Common myeloid progenitor, CD34-positive (primary cell): ENCODE measurements around the gene PDE4D.

Experiments used
- CTCF ChIA-PET: fragments of 350-600 bp; sonication (Branson Sonifier 250); formaldehyde crosslinking; loops from one replicate; lab custom pipeline; 2021; ENCODE audit warnings: antibody characterized with exemption; lab: Charles Lee
- POLR2A ChIA-PET: fragments of 350-600 bp; sonication (Branson Sonifier 250); formaldehyde crosslinking; loops from one replicate; lab custom pipeline; 2021; ENCODE audit warnings: antibody characterized with exemption; lab: Charles Lee
- DNase-seq, 3 donors: peaks; one replicate each; pipeline versions ENCODE4 v3.0.0 to v3.0.0-alpha.2; 2013
- H3K27ac ChIP-seq, 2 experiments: 1 replicate in 1 of 2; 2 replicates in 1 of 2; pipeline ENCODE4 v1.7.0; 2013; ENCODE audit warnings: inconsistent platforms in 2 of 2, low read length in 2 of 2, mild to moderate bottlenecking in 2 of 2, low read depth in 1 of 2, moderate library complexity in 1 of 2; ENCODE audit not compliant: severe bottlenecking in 2 of 2, insufficient read depth in 1 of 2, poor library complexity in 1 of 2
- H3K27me3 ChIP-seq, 5 experiments: replicated peaks in 2 of 5; 1 replicate in 3 of 5; 2 replicates in 2 of 5; pipeline versions ENCODE4 v1.6.1 to v1.7.0; 2013; ENCODE audit warnings: low read length in 4 of 5, mild to moderate bottlenecking in 2 of 5, moderate library complexity in 2 of 5, inconsistent platforms in 1 of 5; ENCODE audit not compliant: insufficient read depth in 5 of 5, control insufficient read depth in 4 of 5
- H3K36me3 ChIP-seq, 4 experiments: 1 replicate in 2 of 4; 2 replicates in 2 of 4; pipeline versions ENCODE4 v1.6.1 to v1.7.0; 2013; ENCODE audit warnings: low read length in 3 of 4, control low read depth in 1 of 4, mild to moderate bottlenecking in 1 of 4; ENCODE audit not compliant: control insufficient read depth in 4 of 4, insufficient read depth in 4 of 4
- H3K4me1 ChIP-seq, 4 experiments: 1 replicate in 3 of 4; 2 replicates in 1 of 4; pipeline versions ENCODE4 v1.6.1 to v1.7.1; 2013; ENCODE audit warnings: low read length in 3 of 4, mild to moderate bottlenecking in 3 of 4, control low read depth in 1 of 4, inconsistent platforms in 1 of 4, moderate library complexity in 1 of 4; ENCODE audit not compliant: control insufficient read depth in 4 of 4, insufficient read depth in 4 of 4; ENCODE audit errors: control extremely low read depth in 1 of 4
- H3K4me3 ChIP-seq, 7 experiments: 1 replicate in 4 of 7; 2 replicates in 3 of 7; pipeline versions ENCODE4 v1.5.1 to v1.7.0; 2013; ENCODE audit warnings: mild to moderate bottlenecking in 7 of 7, low read length in 6 of 7, moderate library complexity in 6 of 7, inconsistent platforms in 2 of 7, low read depth in 2 of 7, control low read depth in 1 of 7; ENCODE audit not compliant: insufficient read depth in 4 of 7, control insufficient read depth in 1 of 7; ENCODE audit errors: extremely low read depth in 1 of 7
- H3K9me3 ChIP-seq, 5 experiments: 1 replicate in 4 of 5; 2 replicates in 1 of 5; pipeline versions ENCODE4 v1.6.1 to v1.7.1; 2013; ENCODE audit warnings: low read length in 4 of 5, mild to moderate bottlenecking in 2 of 5, inconsistent platforms in 1 of 5, low read depth in 1 of 5, moderate library complexity in 1 of 5; ENCODE audit not compliant: control insufficient read depth in 4 of 5, insufficient read depth in 2 of 5; ENCODE audit errors: control extremely low read depth in 1 of 5
- WGBS: methylation state at CpG from one replicate; pipeline ENCODE4 v1.1.5; 2013; ENCODE audit not compliant: insufficient coverage; 5-methylcytosine and 5-hydroxymethylcytosine counted together

The PDE4D gene

GRCh38 chr5:59021837-59022514 lies 871.5 kb downstream of the PDE4D start:
- WGBS, result 92% methylated on average over 7 of the region's 7 CpGs
- Histone ChIP-seq H3K9me3 (peaks cover 0 to 8% (median 2%) of the 10 kb centered on the region in 5 experiments), H3K4me1 (no peaks in the 10 kb centered on the region), H3K4me3 (no peak overlapping the region), H3K27ac (no peak overlapping the region), H3K36me3 (peaks cover 0 to 24% (median 14%) of the 10 kb centered on the region in 4 experiments), H3K27me3 (no peaks in the 10 kb centered on the region)
- no peak for DNase-seq
- ChIA-PET CTCF (interaction anchor here (0.6 to 1.1 kb wide), 4 partner anchors 15 to 153 kb away, joined by 3 to 4 read pairs (median 3); no protein-coding TSS in a partner anchor), POLR2A (no interaction called here)

- CTCF ChIA-PET, result interaction anchor here (0.6 to 0.9 kb wide), 3 partner anchors 17 to 154 kb away, joined by 3 to 4 read pairs (median 3); no protein-coding TSS in a partner anchor
- POLR2A ChIA-PET, result interaction anchor here (0.6 kb wide), 1 partner anchor 9 kb away, joined by 5 read pairs; no protein-coding TSS in a partner anchor
- Histone ChIP-seq H3K9me3 (peaks cover 0 to 14% (median 4%) of the 10 kb centered on the region in 5 experiments), H3K27me3 (no peaks in the 10 kb centered on the region), H3K4me1 (no peaks in the 10 kb centered on the region), H3K27ac (no peak overlapping the region), H3K36me3 (peaks cover under 1 to 29% (median 15%) of the 10 kb centered on the region in 4 experiments), H3K4me3 (no peak overlapping the region)
- no peak for DNase-seq
Observed at GRCh38 chr5:59021286-59021673, 872.2 kb downstream of the PDE4D start.

- CTCF ChIA-PET, result interaction anchor here (0.7 to 0.9 kb wide), 2 partner anchors 134 to 1927 kb away, joined by 3 read pairs; no protein-coding TSS in a partner anchor
Observed at GRCh38 chr5:59020611-59021285, 872.8 kb downstream of the PDE4D start.

GRCh38 chr5:59019078-59019477 lies 874.4 kb downstream of the PDE4D start:
- no peaks in the 10 kb centered on the region for H3K27me3 ChIP-seq
- H3K9me3 ChIP-seq, result peaks cover 0 to 16% (median 4%) of the 10 kb centered on the region in 5 experiments
- CTCF ChIA-PET, result interaction anchor here (1.0 to 2.1 kb wide), 5 partner anchors 8 to 190 kb away, joined by 3 to 7 read pairs (median 5); no protein-coding TSS in a partner anchor
- POLR2A ChIA-PET, result no interaction called here
- 100% methylated on average over 1 of the region's 1 CpG for WGBS
- H3K27ac ChIP-seq, result no peak overlapping the region
- no peaks in the 10 kb centered on the region for H3K4me1 ChIP-seq
- no peak for DNase-seq
- peaks cover 2 to 25% (median 13%) of the 10 kb centered on the region in 4 experiments for H3K36me3 ChIP-seq
- no peak overlapping the region for H3K4me3 ChIP-seq

More at GRCh38 chr5:59020611-59021285, 872.8 kb downstream of the PDE4D start:
- no peak for DNase-seq
- no peaks in the 10 kb centered on the region for H3K27me3 ChIP-seq
- H3K36me3 ChIP-seq, result peaks cover 2 to 29% (median 14%) of the 10 kb centered on the region in 4 experiments
- H3K4me1 ChIP-seq, result no peaks in the 10 kb centered on the region
- WGBS, result 94% methylated on average over 2 of the region's 3 CpGs
- H3K9me3 ChIP-seq, result peaks cover 0 to 15% (median 4%) of the 10 kb centered on the region in 5 experiments
- POLR2A ChIA-PET, result interaction anchor here (0.6 kb wide), 1 partner anchor 9 kb away, joined by 5 read pairs; no protein-coding TSS in a partner anchor
- no peak overlapping the region for H3K27ac ChIP-seq
- no peak overlapping the region for H3K4me3 ChIP-seq

- DNase-seq, result no peak
- ChIA-PET CTCF (interaction anchor here (2.0 to 2.1 kb wide), 2 partner anchors 9 to 18 kb away, joined by 5 to 7 read pairs; no protein-coding TSS in a partner anchor), POLR2A (no interaction called here)
- Histone ChIP-seq H3K36me3 (peaks cover 2 to 25% (median 12%) of the 10 kb centered on the region in 4 experiments), H3K4me1 (no peaks in the 10 kb centered on the region), H3K9me3 (peaks cover 0 to 16% (median 4%) of the 10 kb centered on the region in 5 experiments), H3K27me3 (no peaks in the 10 kb centered on the region), H3K4me3 (no peak overlapping the region), H3K27ac (no peak overlapping the region)
- 97% methylated on average over 5 of the region's 5 CpGs for WGBS
Observed at GRCh38 chr5:59016925-59017324, 876.6 kb downstream of the PDE4D start.

GRCh38 chr5:59008816-59009473 lies 884.6 kb downstream of the PDE4D start:
- ChIA-PET POLR2A (interaction anchor here (0.6 kb wide), 1 partner anchor 402 kb away, joined by 3 read pairs; no protein-coding TSS in a partner anchor), CTCF (interaction anchor here (0.9 to 3.6 kb wide), 3 partner anchors 27 to 117 kb away, joined by 3 to 49 read pairs (median 4); no protein-coding TSS in a partner anchor)
- Histone ChIP-seq H3K27me3 (no peaks in the 10 kb centered on the region), H3K4me1 (peaks cover 0 to 15% (median 7%) of the 10 kb centered on the region in 4 experiments), H3K4me3 (no peak overlapping the region), H3K36me3 (peaks cover 0 to 5% (median 1%) of the 10 kb centered on the region in 4 experiments), H3K9me3 (peaks cover 0 to 7% (median 1%) of the 10 kb centered on the region in 5 experiments), H3K27ac (no peak overlapping the region)
- no peak for DNase-seq
